ENCODE data around the gene MTERF4. TPM values are rescaled to one million over a fixed set of nuclear protein-coding genes. Genes with fewer than 3 reads are reported as not detected.

The MTERF4 gene
- 24.2 and 28.0 TPM in 2 replicates for total RNA-seq
- 27.0 TPM for polyA plus RNA-seq (2012)

DNA sequence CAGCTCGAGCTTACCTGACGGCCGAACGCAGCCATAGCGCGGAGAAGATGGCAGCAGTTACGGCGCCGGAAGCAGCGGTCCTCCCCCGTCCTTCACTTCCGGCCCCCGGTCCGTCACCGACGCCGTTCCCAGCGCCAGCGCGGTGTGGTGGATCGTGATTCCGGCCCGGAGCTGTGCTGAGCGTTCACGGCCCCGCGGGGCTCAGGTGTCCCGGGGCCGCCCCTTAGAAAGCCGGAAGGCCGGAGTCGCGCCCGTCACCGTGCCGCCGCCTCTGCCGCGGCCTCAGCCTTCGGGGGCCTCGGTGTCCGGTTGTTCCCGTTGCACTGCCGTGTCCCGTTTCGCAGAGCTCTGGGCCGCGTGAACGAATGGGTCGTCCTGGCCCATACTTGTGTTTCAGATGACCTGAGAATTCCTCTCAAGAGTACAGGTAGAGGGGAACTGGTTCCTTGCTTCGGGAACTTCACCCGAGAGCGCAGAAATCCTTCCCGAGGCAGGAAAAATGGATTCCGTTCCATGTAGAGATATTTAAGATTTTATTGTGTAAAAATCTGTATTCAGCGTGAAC, at the start of gene MTERF4:
MTERF4 (minus strand) TSS at position 49 of the 565 bp plus-strand sequence; CDS start at position 35, 14 bp downstream.
- peak; percentile 91 for DNase-seq (ENCODE audit: low read depth)

GRCh38 chr2:241150660-241151530, 48.8 kb upstream of the MTERF4 start:
- DNase-seq (ENCODE audit: low read depth), result peak; percentile 74

DNA sequence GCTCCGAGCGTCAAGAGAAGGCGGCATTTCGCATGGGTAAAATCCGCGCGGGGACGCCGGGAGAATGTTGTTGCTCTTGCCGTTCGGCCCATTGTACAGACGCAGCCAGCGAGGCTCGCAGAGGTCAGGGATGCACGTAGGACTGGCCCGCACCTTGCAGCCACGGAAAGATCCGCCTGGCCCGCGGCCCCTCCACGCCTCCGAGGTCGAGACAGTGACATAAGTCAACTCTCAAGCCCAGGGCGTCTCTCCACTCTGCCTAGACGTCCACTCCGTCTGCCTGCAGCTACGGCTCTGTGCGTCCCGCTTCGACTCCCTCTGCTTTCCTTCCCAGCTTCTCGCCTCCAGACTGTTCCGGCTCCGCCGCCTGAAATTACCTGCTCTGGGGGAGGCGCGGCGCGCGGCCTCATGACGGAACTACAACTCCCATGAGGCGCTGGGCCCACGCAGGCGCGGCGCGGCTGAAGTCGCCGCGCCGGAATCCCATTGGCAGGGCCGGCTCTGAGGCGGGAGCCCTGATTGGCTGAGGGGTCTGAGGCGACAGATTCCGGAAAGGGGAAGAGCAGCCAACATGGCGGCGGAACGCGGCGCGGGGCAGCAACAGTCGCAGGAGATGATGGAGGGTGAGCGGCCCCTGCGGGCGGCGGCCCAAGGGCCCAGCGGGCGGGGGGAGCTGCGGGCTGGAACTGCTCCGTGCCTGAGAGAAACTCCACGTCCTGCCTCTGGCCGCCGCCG, 48.0 kb upstream of the MTERF4 start, which contains the start of gene PPP1R7:
PPP1R7 (plus strand) TSS at position 543 of the 735 bp plus-strand sequence; CDS start at position 572, 29 bp downstream.
- DNase-seq (ENCODE audit: low read depth), result peak; percentile 95

- no peak for DNase-seq (ENCODE audit: low read depth)
Observed at GRCh38 chr2:241149675-241149924, 47.5 kb upstream of the MTERF4 start.

GRCh38 chr2:241148891-241149674, 47.0 kb upstream of the MTERF4 start, which contains the start of gene PASK:
Gene PASK, minus strand, starts transcription at chr2:241149472. Its CDS starts 6,440 bp downstream, at chr2:241143032.
- DNase-seq (ENCODE audit: low read depth), result peak; percentile 95

DNA sequence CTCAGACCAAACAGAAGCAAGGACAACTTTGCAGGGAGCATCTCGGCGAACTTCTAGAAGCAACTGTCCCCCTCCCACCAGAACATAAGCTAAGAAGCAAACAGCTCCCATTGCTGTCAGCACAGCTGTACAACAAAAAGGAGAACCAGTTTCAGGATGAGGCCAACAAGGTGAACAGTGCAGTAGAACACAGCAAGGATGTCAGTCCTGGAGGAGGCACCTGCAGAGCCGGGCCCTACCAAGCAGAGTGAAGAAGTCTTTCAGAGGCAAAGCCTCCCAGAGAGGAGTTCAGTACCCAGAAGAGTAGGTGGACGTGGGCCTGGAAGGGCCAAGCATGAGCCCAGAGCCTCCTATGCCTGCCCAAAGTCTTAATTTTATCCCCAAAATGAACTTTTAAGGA, 46.2 kb upstream of the MTERF4 start:
- DNase-seq (ENCODE audit: low read depth), result no peak

DNA sequence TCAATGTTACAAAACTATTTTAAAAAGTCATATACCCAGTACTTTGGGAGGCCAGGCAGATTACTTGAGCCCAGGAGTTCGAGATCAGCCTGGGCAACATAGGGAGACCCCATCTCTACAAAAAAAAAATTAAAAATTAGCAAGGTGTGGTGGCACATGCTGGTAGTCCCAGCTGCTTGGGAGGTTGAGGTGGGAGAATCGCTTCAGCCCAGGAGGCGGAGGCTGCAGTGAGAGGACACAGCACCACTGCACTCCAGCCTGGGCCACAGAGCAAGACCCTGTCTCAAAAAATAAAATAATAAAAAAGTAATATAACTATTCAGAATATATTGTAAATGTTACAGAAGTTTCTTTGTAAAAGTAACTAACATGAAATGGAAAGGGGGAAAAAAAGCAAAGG, 45.2 kb upstream of the MTERF4 start:
- DNase-seq (ENCODE audit: low read depth), result no peak

DNA sequence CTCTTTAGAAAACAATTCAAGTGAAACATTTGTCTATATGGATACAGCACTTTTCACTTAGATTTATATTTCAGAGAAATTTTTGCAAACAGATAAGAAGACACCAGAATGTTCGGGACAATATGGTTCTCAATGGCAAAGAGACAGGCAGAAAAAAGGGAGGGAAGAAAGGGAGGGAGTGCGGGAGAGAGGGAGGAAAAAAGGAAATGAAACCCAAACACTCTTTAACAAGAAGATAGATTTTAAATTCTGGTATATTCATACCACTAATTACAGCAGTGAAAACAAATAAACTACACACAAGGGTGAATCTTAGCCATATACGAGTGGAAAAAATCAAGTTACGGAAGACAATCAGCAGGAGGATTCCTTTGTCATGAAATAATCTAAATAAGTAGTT, 44.2 kb upstream of the MTERF4 start:
- DNase-seq (ENCODE audit: low read depth), result no peak

DNA sequence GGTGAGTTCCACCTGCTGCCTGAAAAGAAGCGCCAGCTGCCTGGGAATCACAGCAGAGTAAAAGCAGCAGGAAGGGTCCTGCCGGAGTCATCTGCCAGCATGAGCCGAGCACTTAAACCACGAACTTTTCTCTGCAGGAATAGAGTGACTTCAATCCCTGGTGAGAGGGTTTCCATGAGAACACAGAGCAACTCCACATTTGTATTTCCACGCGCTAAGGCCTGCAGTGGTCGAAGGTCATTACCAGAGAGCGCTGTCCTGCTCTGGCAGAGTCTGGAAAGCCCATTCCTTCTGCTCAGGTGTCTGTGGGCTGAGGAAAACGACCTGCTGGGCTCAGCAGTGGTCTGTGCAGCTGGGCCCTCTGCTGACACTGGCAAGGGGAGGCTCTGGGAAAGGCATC, 40.5 kb upstream of the MTERF4 start:
- DNase-seq (ENCODE audit: low read depth), result no peak

DNA sequence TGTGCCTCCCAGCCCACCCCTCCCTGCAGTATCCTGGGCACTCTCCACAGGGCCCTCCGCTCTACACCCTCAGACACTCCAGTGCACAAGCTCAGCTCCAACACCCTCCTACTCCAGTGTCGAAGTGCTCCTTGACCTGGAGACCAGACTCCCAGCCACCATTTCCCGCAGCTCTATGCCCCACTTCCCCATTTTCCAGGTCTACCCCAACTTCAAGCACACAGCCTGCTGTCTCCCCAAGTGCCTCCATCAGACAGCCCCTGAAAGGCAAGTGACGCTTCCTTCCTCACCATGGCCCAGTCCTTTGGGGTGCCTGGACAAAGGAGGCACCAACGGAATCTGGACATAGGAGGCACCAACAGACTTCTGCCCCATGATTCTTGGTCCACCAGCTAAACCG, 40.0 kb upstream of the MTERF4 start:
- no peak for DNase-seq (ENCODE audit: low read depth)

DNA sequence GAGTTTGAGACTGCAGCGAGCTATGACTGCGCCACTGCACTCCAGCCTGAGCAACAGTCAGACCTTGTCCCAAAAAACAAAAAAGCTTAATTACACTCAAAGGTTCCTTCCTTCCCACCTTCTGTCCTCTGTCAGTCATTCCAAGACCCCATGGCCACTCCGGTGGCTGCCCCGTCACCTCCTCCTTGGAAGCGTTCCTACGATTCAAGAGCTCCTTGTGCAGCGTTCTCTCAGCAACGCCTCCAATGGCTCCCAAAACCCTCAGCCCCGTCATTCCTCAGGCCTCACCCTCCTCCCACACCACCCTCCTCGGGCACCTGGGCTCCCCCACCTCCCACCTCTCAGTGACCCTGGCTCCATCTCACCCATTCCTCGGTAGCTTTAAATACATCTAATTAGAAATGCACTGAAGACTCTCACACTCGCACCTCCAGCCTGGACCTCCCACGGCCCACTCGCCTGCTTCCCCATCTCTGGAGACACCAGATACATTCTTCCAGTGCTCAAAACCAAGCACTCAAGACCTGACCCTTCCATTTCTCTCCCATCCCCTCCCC, 39.2 kb upstream of the MTERF4 start:
- no peak for DNase-seq (ENCODE audit: low read depth)

DNA sequence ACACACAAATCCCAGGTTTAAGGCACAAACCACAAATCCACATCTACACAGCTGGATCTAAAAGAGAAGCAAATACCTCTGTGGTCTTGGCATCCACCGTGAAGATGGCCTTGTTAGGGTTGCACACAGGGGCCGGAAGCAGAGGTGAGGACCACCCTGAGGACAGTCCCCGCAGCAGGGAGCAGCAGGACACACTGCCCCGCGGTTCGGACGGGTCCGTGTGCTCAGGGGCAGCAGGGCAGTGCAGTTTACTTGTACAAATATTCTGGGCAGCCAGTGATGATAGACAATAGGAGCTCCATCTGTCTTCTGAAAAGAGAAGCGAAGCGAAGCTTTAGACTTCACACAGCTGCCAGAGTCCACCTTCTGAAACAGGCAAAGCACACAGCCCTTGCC, 38.4 kb upstream of the MTERF4 start:
- no peak for DNase-seq (ENCODE audit: low read depth)

DNA sequence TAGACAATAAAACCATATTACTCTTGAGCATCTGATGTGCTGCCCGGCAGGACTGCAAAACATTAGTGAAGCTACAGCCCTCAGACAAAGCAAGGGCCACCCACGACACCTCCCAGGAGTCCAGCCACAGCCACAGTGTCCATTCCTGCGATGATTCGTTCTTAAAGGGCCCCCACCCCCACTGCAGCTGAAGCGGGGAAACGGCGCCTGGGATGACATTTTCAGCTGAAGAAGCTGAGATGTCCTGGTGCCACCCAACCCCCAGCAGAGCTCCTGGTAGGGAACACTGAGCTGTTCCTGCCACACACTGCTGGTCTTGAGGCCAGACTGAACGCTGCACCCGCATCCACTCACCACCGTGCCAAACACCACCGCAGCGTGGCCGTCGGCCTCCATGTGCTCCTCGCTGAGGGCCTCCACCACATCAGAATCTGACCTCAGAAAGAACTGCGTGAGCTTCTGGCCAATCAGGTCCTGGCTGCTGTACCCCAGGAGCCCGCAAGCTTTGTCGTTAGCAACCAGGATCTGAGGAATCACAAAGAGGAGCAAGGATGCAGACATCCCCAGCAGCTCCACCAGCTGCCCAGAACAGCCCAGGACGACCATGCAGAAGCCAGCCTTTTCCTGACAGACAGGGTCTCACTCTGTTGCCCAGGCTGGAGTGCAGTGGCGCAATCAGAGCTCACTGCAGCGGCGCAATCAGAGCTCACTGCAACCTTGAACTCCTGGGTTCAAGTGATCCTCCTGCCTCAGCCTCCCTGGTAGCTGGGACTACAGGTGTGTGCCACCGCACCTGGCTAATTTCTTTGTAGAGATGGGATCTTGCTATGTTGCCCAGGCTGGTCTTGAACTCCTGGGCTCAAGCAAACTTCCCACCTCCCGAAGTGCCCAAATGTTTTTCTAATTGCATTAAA, 37.7 kb upstream of the MTERF4 start:
- no peak for DNase-seq (ENCODE audit: low read depth)

DNA sequence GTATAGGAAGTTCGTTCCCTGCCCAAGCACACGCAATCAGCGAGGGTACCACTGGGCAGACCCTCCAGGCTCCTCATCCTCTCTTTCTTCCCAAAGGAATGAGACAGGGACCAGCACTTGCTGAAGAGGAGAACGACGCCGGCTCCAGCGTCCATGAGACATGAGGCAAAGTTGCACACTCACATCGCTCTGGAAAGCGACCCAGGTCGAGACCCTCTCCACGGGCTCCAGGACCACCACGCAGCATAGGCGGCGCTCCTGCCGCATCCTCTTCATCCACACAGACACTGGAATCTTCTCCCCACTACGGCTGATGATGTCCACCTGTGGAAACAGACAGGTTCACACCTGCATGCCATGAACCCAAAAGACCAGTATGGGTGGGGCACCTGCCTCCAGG, 36.4 kb upstream of the MTERF4 start:
- no peak for DNase-seq (ENCODE audit: low read depth)

GRCh38 chr2:241137276-241138190, 35.4 kb upstream of the MTERF4 start:
- DNase-seq (ENCODE audit: low read depth), result no peak

DNA sequence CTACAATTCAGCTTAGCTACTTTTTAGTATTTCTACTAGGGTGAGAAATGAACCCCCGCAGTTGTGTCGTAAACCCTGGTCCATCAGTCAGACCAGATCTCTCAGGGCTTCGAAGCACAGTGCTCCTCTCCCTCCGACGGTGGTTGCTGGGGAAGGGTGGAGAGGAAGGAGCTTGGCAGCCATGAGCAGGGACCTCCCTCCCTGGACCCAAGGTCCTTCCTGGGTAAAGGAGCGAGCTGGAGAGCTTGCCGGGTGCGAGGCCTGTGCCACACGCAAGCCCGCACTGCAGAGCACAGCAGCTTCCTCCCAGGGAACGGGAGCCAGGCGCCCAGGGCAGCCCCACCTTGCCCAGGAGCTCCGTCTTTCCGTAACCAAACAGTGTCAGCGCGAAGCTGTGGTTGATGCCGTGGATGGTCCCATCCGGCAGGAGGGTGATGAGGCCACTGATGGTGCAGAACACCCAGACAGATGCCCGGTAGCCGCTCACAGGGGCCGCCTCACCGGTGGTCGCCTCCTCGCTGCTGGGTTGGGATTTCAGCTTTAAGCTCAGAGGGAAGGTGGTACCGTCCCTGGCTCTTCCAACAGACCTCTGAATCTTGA, 34.7 kb upstream of the MTERF4 start:
- DNase-seq (ENCODE audit: low read depth), result no peak

DNA sequence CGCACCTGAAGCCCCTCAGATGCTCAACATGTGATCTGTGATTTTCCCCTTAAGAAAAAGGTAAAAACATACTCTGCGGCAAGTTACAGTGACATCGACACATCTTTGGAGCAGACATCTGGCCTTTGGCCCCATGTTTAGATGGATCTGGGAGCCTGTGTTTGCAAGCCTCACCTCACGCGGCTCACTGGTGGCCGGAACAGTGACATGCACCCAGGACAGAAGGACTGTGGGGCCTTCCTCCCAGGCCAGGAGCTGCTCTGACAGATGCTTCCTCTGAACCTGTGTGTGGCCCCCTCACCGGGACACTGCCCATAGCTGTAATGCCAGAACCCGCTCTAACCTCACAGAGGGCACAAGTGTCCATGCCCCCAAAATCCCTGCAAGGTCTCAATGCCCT, 34.1 kb upstream of the MTERF4 start:
- no peak for DNase-seq (ENCODE audit: low read depth)

GRCh38 chr2:241135737-241136136, 33.6 kb upstream of the MTERF4 start:
- no peak for DNase-seq (ENCODE audit: low read depth)
